Renal pelvis (tissue), 4 donors: ENCODE data around the gene DDX27. TPM values are rescaled to one million over a fixed set of nuclear protein-coding genes. Genes with fewer than 3 reads are reported as not detected.

Experiments used
- DNase-seq: peaks from one replicate; pipeline ENCODE4 v3.0.0-alpha.2; 2013
- polyA plus RNA-seq, 3 donors: library from polyadenylated mRNA; unstranded; fragments of 120-200 nt; gene quantifications; one replicate each; pipeline ENCODE4 v1.2.1, GENCODE V29; 2013; ENCODE audit not compliant: insufficient read length in 3 of 3

The DDX27 gene
- polyA plus RNA-seq, 3 donors: 47.0 to 50.5 (median 49.1) TPM

DNA sequence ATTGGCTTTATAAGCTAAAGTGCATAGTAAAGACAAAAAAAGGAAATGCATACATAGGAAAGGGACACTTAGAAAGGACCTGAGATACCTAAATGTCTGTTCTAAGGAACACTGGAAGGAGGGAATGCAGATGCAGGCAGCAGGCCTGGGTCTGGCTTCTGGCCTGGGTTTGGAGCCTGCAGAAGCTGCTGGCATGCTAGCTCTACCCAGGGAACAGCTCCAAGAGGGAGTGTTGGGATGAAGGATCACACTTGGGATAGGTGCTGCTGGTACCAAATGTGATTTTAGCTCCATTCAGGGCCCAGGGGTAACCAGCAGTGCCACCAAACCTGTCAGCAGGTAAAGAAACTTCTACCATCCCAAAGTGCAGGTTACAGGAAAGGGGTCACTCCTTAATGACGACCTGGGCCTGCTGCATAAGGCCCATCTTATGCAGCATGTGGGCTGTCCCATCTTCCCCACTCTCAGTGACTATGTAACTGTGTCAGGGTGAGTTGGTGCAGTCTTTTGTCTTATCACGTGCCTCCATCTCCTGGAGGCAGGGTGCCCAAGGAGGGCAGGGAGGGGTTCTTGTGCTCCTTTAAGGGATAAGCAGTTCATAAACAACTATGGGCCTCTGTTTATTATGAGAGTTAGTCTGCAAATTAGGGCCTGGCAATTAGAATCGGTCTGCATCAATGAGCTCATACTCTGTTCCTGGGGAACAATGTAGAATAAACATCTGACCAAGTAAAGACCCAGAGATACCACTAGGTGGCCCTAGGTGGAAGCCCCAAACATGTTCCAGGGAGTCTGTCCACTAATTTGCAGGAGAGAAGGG lies 26.9 kb downstream of the DDX27 start:
- peak; percentile 27 for DNase-seq

DNA sequence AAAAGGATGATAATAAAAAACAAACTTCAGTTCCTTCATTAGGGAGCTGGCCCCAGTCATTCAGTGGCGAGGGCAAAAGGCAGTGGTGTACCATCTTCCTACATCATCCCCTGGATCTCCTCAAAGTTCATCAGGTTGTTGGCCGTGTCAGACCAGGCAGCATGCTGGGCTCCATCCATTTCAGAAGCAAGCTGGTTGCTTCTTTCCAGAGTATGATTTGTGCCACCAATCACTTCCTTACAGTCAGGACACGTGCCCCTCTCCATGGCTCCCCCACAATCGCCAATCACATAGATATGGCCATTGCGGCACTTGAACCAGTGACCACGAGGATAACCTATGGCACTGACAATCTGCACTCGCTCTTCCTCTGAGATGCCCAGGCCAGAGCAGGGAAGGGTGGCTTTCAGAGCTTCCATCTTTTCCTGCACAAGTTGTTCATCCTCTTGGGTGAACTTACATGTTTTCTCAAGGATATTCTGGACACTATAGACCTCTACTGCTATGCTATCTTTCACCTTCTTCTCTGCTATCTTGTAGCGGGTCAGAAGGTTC lies 28.0 kb downstream of the DDX27 start:
- no peak for DNase-seq

DNA sequence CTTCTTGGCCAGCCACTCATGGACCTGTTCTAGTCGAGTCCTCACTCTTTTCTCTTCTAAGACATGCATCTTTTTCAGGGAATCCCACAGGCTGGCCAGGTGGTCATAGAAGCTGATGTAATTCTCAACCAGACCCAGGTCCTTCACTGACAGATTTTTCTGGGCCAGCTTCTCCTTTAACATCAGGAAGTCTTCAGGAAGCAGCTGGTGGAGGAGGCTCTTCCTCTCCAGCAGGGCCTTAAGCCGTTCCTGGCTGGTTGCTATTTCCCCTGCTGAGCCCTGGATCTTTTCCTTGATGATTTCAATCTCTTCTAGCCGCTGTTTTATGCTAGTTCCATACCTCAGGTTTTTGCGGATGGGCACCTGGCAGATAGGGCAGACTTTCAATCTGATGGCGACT lies 28.6 kb downstream of the DDX27 start:
- DNase-seq: no peak

DNA sequence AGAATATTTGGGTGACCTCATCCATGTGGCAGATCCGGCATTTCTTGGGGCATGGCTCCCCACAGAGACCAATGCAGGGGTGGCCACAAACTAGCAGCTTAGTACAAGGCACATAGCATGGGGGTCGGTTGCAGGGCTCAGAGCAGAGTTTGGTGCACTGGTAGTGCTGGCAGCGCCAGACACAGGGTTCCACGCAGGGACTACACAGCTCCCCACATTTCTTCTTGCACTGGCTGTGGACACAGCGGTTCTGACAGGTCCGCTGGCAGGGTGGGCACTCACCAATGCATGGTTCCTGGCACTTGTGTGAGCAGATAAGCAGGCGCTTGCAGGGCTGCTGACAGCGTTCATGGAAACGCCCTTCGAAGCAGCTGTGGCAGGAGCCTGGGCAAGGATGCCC lies 29.1 kb downstream of the DDX27 start:
- no peak for DNase-seq

DNA sequence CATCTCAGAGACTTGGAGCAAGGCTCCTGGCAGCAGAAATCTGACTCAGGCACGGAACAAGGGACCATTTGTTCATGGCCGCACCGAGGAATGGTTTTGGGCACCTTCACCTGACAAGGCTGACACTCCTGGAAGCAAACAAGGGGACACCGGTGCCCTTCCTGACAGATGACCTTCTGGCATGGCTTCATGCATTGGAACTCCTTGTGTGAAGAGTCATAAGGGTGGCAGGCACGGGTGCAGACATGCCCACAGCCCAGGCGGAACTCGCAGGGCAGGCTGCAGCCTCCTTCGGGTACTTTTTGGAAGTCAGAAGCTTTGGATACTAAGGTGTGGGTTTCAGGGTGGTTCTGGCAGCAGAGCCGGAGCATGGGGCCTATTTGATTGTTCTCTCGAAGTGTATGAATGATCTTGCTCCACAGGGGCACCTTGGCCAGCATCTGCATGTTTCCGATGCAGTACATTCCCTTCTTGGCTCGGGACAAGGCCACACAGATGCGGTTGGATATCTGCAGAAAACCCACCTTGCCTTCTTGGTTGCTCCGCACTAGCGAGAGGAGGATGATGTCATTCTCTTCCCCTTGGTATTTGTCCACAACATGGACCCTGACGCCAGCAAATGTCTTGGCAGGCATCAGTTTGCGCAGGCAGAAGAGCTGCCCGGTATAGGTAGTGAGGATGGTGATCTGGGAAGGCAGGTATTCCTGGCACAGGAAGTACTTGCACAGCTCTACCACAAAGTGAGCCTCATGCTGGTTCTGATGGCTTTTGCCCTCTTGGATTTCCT lies 29.9 kb downstream of the DDX27 start:
- no peak for DNase-seq

DNA sequence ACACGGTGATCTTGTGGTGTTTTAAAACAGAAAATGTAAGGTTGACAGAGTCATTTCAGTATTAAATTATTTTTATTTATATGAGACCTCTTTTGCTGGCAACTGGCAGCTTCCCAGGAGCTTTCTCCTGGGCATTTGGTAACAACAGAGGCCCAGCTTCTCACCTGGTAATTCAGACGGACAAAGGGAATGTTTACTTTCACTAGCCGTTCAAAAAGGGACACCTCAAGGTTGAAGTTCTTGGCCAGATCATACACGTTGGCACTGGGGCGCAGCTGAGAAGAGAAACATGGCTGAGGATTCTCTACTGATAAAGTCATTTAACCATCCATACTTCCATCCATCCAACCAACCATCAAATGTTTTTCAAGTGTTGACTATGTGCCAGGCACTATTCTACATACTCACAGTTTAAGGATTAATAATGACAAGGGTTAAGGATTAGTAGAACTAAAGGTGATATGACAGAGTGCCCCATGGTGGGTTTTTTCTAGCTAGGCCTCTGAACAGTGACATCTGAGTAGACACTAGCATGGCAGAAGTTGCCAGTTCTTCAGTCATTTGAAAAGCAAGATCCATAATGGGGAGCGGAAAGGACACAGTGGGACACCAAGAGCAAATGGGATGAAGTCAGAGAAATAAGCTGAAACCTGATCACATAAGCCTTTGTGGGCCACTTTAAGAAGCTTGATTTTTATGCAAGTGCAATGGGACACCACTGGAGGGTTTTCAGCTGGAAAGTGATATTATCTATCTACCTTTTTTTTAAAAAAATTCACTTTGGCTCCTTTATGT lies 33.5 kb downstream of the DDX27 start:
- no peak for DNase-seq

DNA sequence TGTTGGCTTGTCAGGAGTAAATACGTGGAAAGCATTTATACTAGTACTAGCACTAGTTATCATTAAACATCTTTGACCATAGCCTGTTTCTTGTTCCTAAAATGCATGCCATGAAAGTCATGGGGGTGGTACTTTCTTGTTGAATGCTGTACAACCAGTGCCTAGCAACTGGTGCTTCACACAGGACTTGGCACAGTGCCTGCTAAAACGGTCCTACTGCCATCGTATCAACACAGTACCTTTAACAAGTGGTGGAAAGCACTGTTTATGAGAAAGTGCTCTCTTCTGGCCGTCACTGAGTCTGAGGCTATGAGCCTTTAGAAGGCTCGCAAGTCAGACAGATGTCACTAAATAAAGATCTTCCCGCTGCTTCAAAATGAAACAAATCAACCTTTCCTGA lies 37.0 kb downstream of the DDX27 start:
- DNase-seq: no peak

DNA sequence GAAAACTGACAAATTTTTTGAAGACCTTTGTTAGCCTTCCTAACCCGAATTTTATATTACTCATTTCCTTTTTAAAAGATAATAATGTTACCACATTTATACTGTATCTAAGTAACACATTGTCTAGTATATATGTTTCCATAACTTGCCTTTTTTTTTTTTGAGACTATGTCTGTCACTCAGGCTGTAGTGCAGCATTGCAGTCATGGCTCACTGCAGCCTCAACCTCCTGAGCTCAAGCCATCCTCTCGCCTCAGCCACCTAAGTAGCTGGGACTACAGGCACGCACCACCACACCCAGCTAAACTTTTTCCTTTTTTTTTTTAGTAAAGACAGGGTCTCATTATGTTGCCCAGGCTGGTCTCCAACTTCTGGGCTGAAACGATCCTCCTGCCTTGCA lies 40.1 kb downstream of the DDX27 start:
- no peak for DNase-seq

DNA sequence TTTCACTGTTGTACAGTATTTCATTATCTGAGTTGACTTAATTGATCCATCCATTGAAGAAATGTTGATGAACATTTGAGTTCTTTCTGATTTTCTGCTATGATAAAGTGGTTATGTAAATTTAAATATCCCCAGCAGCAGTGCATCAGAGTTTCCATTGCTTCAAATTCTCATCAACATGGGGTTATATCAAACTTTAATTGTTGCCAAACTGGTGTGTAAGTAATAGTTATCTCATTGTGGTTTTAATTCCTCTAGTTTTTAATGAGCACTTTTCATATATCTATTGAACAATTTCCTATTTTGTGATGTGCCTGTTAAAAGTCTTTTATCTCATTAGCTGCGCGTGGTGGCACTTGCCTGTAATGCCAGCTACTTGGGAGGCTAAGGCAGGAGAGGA lies 40.6 kb downstream of the DDX27 start:
- DNase-seq: no peak

DNA sequence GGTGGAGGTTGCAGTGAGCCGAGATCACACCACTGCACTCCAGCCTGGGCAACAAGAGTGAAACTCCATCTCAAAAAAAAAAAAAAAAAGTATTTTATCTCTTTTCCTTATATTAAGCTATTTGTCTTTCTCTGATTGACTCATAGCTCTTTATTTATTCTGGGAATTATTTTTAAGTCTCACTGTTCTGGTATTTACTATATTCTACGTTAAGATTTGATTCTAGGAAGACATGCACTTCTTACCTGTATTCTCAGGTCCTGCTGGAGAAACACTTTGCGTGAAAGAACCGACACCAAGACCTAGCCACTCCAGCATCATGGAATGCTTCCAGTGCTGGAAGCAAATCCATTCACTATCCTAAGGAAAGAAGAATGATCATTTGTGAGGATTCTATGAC lies 41.0 kb downstream of the DDX27 start:
- no peak for DNase-seq

DNA sequence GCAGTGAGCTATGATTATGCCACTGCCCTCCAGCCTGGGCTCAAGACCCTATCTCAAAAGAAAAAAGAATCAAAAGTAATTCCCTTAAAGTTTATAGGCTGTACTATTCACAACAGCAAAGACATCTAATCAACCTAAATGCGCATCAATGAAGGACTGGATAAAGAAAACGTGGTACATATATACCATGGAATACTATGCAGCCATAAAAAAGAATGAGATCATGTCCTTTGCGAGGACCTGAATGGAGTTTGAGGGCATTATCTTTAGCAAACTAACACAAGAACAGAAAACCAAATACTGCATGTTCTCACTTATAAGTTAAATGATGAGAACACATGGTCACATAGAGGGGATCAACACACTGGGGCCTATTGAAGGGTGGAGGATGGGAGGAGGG lies 42.0 kb downstream of the DDX27 start:
- no peak for DNase-seq

DNA sequence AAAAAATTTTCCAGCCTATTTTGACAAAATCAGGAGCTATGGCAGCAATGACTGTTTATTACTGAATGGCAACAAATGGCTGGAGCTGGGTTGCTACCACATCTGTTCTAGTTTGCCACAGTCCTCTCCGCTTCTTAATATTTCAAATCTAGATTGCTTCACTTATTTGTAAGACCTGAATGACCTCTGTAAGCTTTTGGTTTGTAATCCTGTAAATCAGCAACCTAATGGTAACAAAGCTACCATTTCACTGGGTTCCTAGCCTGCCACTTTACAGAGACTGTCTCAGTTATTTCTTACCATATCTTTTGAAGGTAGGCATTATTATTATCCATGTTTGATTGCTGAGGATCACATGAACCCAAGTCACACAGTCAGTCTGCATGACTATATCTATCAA lies 43.2 kb downstream of the DDX27 start:
- DNase-seq: no peak

DNA sequence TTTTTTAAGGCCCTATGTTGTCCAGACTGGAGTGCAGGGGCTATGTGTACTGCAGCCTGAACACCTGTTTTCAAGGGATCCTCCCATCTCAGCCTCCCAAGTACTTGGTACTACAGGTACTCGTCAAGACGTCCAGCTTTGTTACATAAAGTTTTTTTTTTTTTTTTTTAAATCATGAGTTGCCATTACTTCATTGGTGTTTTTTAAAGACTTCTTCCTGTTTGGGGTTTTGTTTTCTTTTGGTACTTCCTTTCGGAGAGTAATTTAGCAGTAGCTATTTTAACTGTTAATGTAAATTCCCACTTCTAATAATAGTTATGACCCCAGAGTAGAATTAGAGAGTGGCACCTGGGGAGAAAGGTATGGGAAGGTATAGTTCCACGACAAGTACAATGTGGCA lies 48.1 kb downstream of the DDX27 start:
- no peak for DNase-seq

DNA sequence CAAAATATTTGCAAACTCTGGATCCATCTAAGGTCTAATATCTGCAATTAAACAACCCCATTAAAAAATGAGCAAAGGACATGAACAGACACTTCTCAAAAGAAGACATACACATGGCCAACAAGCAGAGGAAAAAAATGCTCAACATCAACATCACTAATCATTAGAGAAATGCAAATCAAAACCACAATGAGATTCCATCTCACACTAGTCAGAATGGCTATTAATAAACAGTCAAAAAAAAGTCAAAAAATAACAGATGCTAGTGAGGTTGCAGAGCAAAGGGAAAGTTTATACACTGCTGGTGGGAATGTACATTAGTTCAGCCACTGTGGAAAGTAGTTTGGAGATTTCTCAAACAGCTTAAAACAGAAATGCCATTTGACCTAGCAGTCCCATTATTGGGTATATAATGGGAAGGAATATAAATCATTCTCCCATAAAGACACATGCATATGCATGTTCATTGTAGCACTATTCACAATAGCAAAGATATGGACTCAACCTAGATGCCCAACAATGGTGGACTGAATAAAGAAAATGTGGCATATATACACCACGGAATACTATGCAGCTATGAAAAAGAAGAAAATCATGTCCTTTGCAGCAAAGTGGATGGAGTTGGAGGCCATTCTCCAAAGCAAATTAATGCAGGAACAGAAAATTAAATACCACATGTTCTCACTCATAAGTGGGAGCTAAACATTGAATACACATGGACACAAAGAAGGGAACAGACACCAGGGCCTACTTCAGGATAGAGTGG lies 49.6 kb downstream of the DDX27 start:
- DNase-seq: no peak

DNA sequence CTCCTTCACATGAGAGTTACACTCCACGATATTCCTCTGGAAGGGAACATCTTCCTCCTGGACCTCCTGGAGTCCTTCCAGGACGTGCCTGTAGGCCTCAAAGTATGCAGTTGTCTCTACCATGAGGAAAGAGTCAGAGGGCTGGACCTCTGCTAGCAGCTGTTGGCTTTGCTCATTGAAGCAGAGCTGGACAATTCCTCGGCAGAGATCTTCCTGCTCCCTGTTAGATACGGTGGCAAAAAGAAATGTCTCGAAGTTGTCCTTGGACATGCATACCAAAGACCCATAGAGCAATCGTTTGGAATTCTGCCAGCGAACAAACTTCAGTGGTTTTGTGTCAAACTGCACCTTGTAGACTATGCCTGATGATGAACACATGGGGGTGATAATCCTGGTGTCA lies 51.0 kb downstream of the DDX27 start:
- no peak for DNase-seq

DNA sequence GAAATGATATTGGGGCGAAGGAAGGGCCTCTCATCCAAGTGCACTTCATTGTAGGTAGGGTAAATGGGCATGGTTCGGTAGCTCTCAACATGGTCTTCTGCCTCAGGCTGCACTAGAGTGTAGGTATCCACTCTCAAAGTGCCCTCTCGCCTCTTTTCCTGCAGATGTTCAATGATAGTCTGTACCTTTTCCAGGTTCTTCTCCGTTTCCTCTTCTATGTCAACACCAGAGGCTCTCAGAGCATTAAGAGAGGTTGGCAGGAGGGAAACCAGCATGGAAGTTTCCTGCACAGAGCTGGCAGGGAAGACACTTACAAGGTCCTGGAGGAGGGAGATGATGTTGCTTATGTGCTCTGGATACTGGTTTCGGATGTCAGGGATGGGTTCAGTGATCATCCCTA lies 51.5 kb downstream of the DDX27 start:
- DNase-seq: no peak

DNA sequence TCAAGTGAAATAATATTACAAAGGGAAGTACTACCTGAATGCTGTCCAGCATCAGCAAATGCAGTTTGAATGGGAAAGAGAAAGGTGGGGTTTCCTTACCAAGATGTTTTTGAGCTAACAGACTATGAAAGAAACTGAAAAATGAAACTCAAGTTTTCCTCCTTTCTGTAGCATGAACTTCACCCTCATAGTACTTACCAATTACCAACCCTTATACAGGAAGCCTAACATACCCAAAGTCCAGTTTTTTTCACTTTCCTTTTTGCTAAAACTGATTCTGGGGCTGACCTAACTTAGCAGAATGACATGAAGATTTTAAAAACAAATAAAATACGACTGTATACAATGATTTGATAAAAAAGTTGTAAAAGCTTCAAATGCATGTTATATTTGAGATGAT lies 53.4 kb downstream of the DDX27 start:
- DNase-seq: no peak

DNA sequence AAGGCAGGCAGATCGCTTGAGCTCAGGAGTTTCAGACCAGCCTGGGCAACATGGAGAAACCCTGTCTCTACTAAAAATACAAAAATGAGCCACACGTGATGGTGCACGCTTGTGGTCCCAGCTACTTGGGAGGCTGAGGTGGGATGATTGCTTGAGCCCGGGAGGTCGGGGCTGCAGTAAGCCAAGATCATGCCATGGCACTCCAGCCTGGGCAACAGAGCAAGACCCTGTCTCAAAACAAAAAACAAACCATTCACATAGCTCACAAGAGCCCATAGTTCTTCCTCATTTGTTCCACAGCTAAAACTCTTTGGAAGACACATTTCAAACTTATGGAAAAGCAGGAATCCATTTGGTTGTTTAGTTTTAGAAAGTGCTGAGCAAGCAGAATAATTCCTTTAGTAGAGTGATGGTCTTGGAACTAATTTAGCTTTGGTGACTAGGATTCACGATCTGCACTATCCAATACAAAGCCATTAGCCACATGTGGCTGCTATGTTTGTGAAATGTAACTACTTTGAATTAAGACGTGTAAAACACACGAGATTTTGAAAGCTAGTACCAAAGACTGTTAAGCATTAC lies 54.6 kb downstream of the DDX27 start:
- DNase-seq: no peak

DNA sequence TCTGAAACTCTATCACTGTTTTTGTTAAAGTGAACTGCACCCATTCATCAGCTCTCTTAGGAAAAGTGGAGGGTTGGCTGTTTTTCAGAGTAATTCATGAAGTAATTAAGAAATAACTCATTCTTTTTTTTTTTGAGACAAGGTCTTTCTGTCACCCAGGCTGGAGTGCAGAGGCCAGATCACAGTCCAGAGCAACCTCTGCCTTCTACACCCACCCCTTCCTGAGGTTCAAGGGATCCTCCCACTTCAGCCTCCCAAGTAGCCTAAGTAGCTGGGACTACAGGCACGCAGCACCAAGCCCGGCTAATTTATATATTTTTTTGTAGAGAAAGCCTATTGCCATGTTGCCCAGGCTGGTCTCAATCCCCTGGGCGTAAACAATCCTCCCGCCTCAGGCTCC lies 56.0 kb downstream of the DDX27 start:
- no peak for DNase-seq

DNA sequence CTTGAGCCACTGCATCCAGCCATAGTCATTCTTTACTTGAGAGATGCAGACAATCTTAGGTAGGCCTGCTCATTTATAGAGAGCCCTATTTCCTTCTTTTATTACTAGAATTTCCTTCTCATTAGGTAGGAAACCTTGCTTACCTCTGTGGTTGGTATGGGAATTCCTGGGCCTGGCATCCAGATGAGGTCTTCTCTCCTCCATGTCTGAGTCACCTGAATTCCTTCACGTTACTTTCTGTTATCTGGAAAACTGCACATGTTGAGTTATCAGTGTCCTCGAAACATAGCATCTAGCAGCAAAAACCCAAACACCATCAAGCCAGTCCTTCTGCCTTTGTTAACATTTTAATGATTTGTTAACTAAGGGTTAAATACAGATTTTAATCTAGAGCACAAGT lies 56.4 kb downstream of the DDX27 start:
- DNase-seq: no peak
